Fibroblast of villous mesenchyme (primary cell): ENCODE data around the gene IL17C. TPM values are rescaled to one million over a fixed set of nuclear protein-coding genes. Genes with fewer than 3 reads are reported as not detected.

Experiments
- DNase-seq: peaks from one replicate; pipeline ENCODE4 v3.0.0-alpha.2; 2010; ENCODE audit warnings: low read depth
- H3K4me3 ChIP-seq: 2 replicates; pipeline ENCODE4 v1.5.1; 2011; ENCODE audit warnings: low read depth, mild to moderate bottlenecking, low read length
- CTCF ChIP-seq: IDR thresholded peaks from 2 replicates; pipeline ENCODE4 v1.5.1; 2012; ENCODE audit warnings: low read depth, mild to moderate bottlenecking, low read length; ENCODE audit not compliant: insufficient read depth
- total RNA-seq: library from RNA; depleted of rRNA; stranded (reverse); fragments of >200 nt; gene quantifications from 2 replicates; pipeline ENCODE4 v1.2.3, GENCODE V29; 2012

The IL17C gene
- total RNA-seq, 1 donor = not detected

- DNase-seq = no peak
- TF ChIP-seq CTCF = no peak
- H3K4me3 ChIP-seq = no peak overlapping the region
Observed at GRCh38 chr16:88636488-88637265, 1.7 kb upstream of the IL17C start.

- no peak overlapping the region for H3K4me3 ChIP-seq
- no peak for DNase-seq
- TF ChIP-seq CTCF = no peak
Observed at GRCh38 chr16:88639231-88640038, 1.1 kb downstream of the IL17C start.

GRCh38 chr16:88640039-88640495 lies 1.7 kb downstream of the IL17C start:
- DNase-seq = no peak
- no peak overlapping the region for H3K4me3 ChIP-seq
- no peak for TF ChIP-seq CTCF

- no peak overlapping the region for H3K4me3 ChIP-seq
- TF ChIP-seq CTCF = no peak
- DNase-seq = no peak
Observed at GRCh38 chr16:88640498-88641247, 2.3 kb downstream of the IL17C start.

- H3K4me3 ChIP-seq = no peak overlapping the region
- no peak for DNase-seq
- TF ChIP-seq CTCF = no peak
Observed at GRCh38 chr16:88642881-88643643, 4.7 kb downstream of the IL17C start.

- no peak for TF ChIP-seq CTCF
- DNase-seq = no peak
- H3K4me3 ChIP-seq = no peak overlapping the region
Observed at GRCh38 chr16:88643644-88643932, 5.2 kb downstream of the IL17C start.
